MCF 10A (cell line): ENCODE measurements around the gene CAVIN1. TPM values are rescaled to one million over a fixed set of nuclear protein-coding genes. Genes with fewer than 3 reads are reported as not detected.
"Not testable (repeated sequence)": the region's sequence is repeated elsewhere in the genome, so short reads cannot be mapped to it uniquely, and the experiment has no call there.

Source experiments
- BruUV-seq: library from RNA; stranded (reverse); fragments of 400-500 nt; replicated peaks from 2 replicates; lab custom pipeline; 2021; lab: Mats Ljungman, UMichigan
- CTCF ChIA-PET: fragments of 300-600 bp; sonication (Branson Sonifier 250); formaldehyde crosslinking; extraction: SDS; loops from one replicate; lab custom pipeline; 2021; ENCODE audit warnings: antibody characterized with exemption, inconsistent platforms; lab: Yijun Ruan, JAX
- POLR2A ChIA-PET: fragments of 300-600, 350-650 bp; sonication (Branson Sonifier 250); formaldehyde crosslinking; extraction: SDS; loops from one replicate; lab custom pipeline; 2020; ENCODE audit warnings: antibody characterized with exemption, inconsistent platforms; lab: Yijun Ruan, JAX
- DNase-seq: peaks from one replicate; pipeline ENCODE4 v3.0.0-alpha.2; 2018; ENCODE audit not compliant: unreplicated experiment
- H3K27ac Mint-ChIP-seq: one replicate; pipeline ENCODE4 v1.8.0; 2022; ENCODE audit warnings: mild to moderate bottlenecking, low read depth, mixed read lengths; ENCODE audit not compliant: unreplicated experiment
- H3K27me3 Mint-ChIP-seq: one replicate; pipeline ENCODE4 v1.8.0; 2022; ENCODE audit warnings: mixed read lengths; ENCODE audit not compliant: insufficient read depth, unreplicated experiment
- H3K36me3 Mint-ChIP-seq: one replicate; pipeline ENCODE4 v1.8.0; 2022; ENCODE audit warnings: mild to moderate bottlenecking, moderate library complexity, mixed read lengths; ENCODE audit not compliant: insufficient read depth, unreplicated experiment
- H3K4me1 Mint-ChIP-seq: one replicate; pipeline ENCODE4 v1.8.0; 2022; ENCODE audit warnings: mixed read lengths; ENCODE audit not compliant: insufficient read depth, unreplicated experiment
- H3K4me3 Mint-ChIP-seq: one replicate; pipeline ENCODE4 v1.8.0; 2022; ENCODE audit warnings: mild to moderate bottlenecking, moderate library complexity, mixed read lengths; ENCODE audit not compliant: unreplicated experiment
- H3K9me3 Mint-ChIP-seq: one replicate; pipeline ENCODE4 v1.8.0; 2022; ENCODE audit warnings: mixed read lengths; ENCODE audit not compliant: unreplicated experiment
- intact Hi-C: fragments of 100-400 bp; cut with micrococcal nuclease; formaldehyde crosslinking; loops from 2 replicates; pipeline ENCODE4 v1.14.1; 2022
- total RNA-seq: library from RNA; stranded (reverse); gene quantifications from 2 replicates; pipeline ENCODE4 v1.2.3, GENCODE V29; 2022
- TF ChIP-seq, protein P1 (sequence below): fragments of 200-600 bp; IDR thresholded peaks from one replicate; pipeline ENCODE4 v1.8.0; 2022; ENCODE audit warnings: antibody characterized with exemption, mild to moderate bottlenecking; ENCODE audit not compliant: unreplicated experiment

Gene CAVIN1
- total RNA-seq, 1 experiment from 2014 or later = 143 TPM

DNA sequence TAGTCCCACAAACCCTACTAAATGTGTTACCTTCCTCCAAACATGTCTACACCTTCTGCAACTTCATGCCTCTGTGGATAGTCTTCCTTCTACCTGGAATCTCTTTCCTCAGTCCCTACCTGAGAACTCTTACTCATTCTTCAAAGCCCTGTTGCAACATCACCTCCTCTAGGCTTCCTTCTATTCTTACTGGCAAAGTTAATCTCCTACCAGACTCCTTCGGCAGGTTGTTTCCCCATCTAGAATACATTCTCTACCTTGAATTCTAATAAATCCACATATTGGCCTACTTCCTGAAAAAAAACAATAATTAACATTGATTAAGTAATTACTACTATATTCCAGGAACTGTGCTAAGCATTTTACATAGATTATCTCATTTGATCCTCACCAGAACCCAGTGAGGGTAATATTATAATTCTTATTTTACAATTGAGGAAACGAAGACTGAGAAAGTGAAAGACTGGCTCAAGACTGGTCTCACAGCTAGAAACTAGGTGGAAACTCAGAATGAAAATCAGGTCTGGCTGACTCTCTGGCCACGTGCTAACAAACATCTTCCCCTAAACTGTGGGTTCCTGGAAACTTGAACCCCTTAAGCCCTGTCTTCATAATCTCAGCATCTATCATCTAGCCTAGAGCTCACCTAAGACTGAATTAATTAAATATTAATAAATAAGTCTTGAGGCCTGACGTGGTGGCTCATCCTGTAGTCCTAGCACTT is 30.2 kb downstream of the CAVIN1 start:
- Mint-ChIP-seq H3K27ac (peak overlapping the region; percentile 12), H3K27me3 (no peaks in the 10 kb centered on the region), H3K36me3 (peaks cover 5% of the 10 kb centered on the region), H3K4me1 (peaks cover 18% of the 10 kb centered on the region), H3K9me3 (no peaks in the 10 kb centered on the region), H3K4me3 (no peak overlapping the region)
- intact Hi-C loops = no loop called here
- TF ChIP-seq, protein P1, sequence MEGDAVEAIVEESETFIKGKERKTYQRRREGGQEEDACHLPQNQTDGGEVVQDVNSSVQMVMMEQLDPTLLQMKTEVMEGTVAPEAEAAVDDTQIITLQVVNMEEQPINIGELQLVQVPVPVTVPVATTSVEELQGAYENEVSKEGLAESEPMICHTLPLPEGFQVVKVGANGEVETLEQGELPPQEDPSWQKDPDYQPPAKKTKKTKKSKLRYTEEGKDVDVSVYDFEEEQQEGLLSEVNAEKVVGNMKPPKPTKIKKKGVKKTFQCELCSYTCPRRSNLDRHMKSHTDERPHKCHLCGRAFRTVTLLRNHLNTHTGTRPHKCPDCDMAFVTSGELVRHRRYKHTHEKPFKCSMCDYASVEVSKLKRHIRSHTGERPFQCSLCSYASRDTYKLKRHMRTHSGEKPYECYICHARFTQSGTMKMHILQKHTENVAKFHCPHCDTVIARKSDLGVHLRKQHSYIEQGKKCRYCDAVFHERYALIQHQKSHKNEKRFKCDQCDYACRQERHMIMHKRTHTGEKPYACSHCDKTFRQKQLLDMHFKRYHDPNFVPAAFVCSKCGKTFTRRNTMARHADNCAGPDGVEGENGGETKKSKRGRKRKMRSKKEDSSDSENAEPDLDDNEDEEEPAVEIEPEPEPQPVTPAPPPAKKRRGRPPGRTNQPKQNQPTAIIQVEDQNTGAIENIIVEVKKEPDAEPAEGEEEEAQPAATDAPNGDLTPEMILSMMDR = no peak
- DNase-seq = peak; percentile 74
- BruUV-seq = no TSS peak
- ChIA-PET CTCF (no interaction called here), POLR2A (interaction anchor here (0.7 to 1.8 kb wide), 3 partner anchors 13 to 327 kb away, joined by 3 to 6 read pairs (median 4); partner anchors contain the start of gene CAVIN1)

DNA sequence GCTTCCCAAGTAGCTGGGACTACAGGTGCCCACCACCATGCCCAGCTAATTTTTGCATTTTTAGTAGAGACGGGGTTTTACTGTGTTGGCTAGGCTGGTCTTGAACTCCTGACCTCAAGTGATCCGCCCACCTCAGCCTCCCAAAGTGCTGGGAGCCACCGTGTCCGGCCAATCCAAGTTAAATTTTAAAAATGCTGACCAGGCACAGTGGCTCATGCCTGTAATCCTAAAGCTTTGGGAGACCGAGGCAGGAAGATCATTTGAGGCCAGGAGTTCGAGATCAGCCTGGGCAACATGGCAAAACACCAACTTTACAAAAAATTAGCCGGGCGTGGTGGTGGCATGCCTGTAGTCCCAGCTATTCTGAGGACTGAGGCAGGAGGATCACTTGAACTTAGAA is 31.6 kb downstream of the CAVIN1 start:
- H3K4me3 Mint-ChIP-seq, H3K27ac Mint-ChIP-seq, BruUV-seq, H3K9me3 Mint-ChIP-seq, DNase-seq, H3K27me3 Mint-ChIP-seq, intact Hi-C loops: not testable (repeated sequence)
- CTCF ChIA-PET = interaction anchor here (0.6 kb wide), 1 partner anchor 20 kb away, joined by 3 read pairs; no protein-coding TSS in a partner anchor
- POLR2A ChIA-PET = interaction anchor here (0.7 to 1.8 kb wide), 2 partner anchors 29 to 31 kb away, joined by 3 to 6 read pairs; partner anchors contain the start of gene CAVIN1
- Mint-ChIP-seq H3K36me3 (peaks cover 12% of the 10 kb centered on the region), H3K4me1 (peaks cover 21% of the 10 kb centered on the region)

DNA sequence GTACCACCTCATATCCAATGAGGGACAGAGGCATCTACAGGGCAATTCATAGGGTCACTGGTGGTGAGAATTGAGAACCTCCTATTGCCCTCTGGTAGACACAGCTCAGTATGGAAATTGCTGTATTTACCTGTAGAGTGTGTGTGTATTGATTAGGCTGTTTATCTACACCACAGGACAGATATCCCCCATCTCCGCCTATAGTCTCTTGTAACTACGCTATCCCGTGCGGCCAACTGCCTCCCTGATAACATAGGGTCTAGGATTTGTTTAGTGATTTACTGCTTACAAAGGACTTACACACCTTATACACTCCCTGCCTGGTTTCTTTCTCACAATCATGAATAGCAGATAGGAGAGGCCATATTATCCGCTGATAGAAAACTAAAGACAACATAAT is 33.2 kb downstream of the CAVIN1 start:
- intact Hi-C loops = loop anchor here (5.0 kb wide), 2 partner anchors 32 to 68 kb away; partner anchors contain the start of gene CAVIN1
- BruUV-seq = no TSS peak
- no peak for DNase-seq
- POLR2A ChIA-PET = interaction anchor here (0.7 to 3.5 kb wide), 9 partner anchors 10 to 1750 kb away, joined by 3 to 84 read pairs (median 21); partner anchors contain the start of genes CAVIN1, RETREG3 and TUBG1
- Mint-ChIP-seq H3K27ac (no peak overlapping the region), H3K27me3 (no peaks in the 10 kb centered on the region), H3K9me3 (no peaks in the 10 kb centered on the region), H3K4me1 (peaks cover 25% of the 10 kb centered on the region), H3K4me3 (no peak overlapping the region), H3K36me3 (peaks cover 12% of the 10 kb centered on the region)
- TF ChIP-seq, protein P1 = no peak
- CTCF ChIA-PET = interaction anchor here (0.5 to 2.5 kb wide), 3 partner anchors 17 to 87 kb away, joined by 3 to 16 read pairs (median 9); no protein-coding TSS in a partner anchor

DNA sequence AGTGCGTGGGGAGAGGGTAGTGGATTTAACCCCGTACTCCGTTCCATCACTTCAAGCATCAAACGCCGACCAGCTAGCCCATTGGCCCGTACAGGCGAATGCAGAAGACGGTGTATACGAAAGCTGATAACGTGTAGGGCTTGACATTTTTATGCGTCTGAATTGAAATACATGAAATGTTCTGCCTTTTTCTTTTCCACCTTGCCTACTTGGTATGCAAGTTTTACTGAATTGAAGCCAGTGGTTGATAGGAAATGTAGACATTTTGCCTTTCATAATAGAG is 34.0 kb downstream of the CAVIN1 start:
- ChIA-PET POLR2A (interaction anchor here (0.7 to 3.5 kb wide), 24 partner anchors 8 to 1749 kb away, joined by 3 to 84 read pairs (median 6); partner anchors contain the start of genes ACLY, BECN1, CAVIN1 and NAGLU), CTCF (interaction anchor here (0.6 to 2.5 kb wide), 7 partner anchors 18 to 382 kb away, joined by 3 to 16 read pairs (median 4); no protein-coding TSS in a partner anchor)
- intact Hi-C loops = loop anchor here (5.0 kb wide), 2 partner anchors 33 to 67 kb away; partner anchors contain the start of gene CAVIN1
- no peak for DNase-seq
- H3K27ac Mint-ChIP-seq = peak overlapping the region; percentile 97
- peaks cover 25% of the 10 kb centered on the region for H3K4me1 Mint-ChIP-seq
- no peaks in the 10 kb centered on the region for H3K27me3 Mint-ChIP-seq
- H3K9me3 Mint-ChIP-seq = no peaks in the 10 kb centered on the region
- peaks cover 19% of the 10 kb centered on the region for H3K36me3 Mint-ChIP-seq
- H3K4me3 Mint-ChIP-seq = peak overlapping the region; percentile 90
- TF ChIP-seq, protein P1 = no peak
- BruUV-seq = TSS peak; percentile 94
